RWPE1 (cell line): Measurements from ENCODE around the gene SUN2.

Experiments used
- CTCF ChIA-PET: fragments of 350-600 bp; sonication (Branson Sonifier 250); formaldehyde crosslinking; extraction: SDS; loops from one replicate; lab custom pipeline; 2021; lab: Yijun Ruan, JAX
- POLR2A ChIA-PET: fragments of 400-600 bp; formaldehyde crosslinking; extraction: SDS; loops from one replicate; lab custom pipeline; 2020; ENCODE audit warnings: antibody characterized with exemption; ENCODE audit not compliant: low non-redundant PET; lab: Yijun Ruan, JAX
- DNase-seq: peaks from one replicate; pipeline ENCODE4 v3.0.0; 2012; ENCODE audit warnings: low spot score
- H3K27ac ChIP-seq: fragments of 450-650 bp; 2 replicates; pipeline ENCODE4 v1.5.1; 2017
- TF ChIP-seq, protein P1 (sequence below): fragments of 450-650 bp; conservative IDR thresholded peaks from 2 replicates; pipeline ENCODE4 v1.5.1; 2017; ENCODE audit warnings: low read depth, mild to moderate bottlenecking

The SUN2 gene

DNA sequence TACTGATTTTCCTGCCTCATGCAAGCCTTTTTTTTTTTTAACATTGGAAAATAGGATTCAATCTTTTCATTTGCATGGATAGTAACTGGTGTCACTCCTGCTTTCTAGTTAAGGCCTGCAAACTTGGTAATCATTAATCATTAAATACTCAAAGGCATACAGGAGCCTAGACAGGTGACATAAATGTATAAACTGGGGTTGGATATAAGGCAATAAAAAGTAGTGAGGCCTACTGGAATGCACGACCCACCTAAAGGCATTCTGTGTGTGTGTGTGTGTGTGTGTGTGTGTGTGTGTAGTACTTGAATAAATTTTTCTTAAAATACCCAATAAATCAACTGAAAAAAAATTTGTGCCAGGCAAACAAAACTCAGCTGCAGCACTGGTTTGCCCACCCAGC lies 66.1 kb downstream of the SUN2 start:
- no peak for DNase-seq
- POLR2A ChIA-PET, result no interaction called here
- no peak overlapping the region for H3K27ac ChIP-seq
- TF ChIP-seq, protein P1, sequence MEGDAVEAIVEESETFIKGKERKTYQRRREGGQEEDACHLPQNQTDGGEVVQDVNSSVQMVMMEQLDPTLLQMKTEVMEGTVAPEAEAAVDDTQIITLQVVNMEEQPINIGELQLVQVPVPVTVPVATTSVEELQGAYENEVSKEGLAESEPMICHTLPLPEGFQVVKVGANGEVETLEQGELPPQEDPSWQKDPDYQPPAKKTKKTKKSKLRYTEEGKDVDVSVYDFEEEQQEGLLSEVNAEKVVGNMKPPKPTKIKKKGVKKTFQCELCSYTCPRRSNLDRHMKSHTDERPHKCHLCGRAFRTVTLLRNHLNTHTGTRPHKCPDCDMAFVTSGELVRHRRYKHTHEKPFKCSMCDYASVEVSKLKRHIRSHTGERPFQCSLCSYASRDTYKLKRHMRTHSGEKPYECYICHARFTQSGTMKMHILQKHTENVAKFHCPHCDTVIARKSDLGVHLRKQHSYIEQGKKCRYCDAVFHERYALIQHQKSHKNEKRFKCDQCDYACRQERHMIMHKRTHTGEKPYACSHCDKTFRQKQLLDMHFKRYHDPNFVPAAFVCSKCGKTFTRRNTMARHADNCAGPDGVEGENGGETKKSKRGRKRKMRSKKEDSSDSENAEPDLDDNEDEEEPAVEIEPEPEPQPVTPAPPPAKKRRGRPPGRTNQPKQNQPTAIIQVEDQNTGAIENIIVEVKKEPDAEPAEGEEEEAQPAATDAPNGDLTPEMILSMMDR, result no peak
- CTCF ChIA-PET, result no interaction called here

DNA sequence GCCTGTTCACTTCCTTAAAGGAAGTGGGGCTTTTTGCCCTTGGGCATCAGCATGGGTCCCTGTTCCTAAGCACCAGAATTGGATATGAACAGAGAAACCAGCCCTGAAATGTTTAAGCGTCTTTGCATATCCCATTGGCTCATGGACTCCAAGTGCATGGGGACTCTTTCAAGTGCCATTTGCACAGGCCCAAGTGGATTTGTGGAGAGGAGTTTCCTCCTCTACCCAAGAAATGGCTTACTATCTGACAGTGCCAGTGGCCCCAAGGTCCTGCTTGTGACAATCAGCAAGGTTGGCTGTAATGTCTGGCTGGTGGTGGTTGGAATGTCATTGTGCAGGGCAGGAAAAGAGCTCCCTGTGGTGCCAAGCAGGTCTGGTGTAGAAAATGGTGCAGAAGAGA lies 70.0 kb downstream of the SUN2 start:
- CTCF ChIA-PET, result no interaction called here
- H3K27ac ChIP-seq, result peak overlapping the region; percentile 31; the same call in 1 of the 2 replicates
- POLR2A ChIA-PET, result no interaction called here

DNA sequence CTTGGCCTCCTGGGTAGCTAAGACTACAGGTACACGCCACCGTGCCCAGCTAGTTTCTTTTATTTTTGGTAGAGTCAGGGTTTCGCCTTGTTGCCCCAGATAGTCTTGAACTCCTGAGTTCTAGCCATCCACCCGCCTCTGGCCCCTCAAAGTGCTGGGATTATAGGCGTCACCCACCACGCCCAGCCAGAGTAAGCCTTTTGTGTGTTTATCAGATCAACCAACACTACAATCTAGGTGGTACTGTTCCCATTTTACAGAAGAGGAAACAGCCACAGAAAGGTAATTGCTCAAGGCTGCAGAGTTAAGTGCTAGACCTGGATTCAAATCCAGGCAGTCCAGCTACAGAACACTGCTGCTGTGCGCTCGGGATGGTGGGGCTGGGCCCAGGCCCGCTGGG lies 70.9 kb downstream of the SUN2 start:
- TF ChIP-seq, protein P1, result no peak
- ChIA-PET CTCF (no interaction called here), POLR2A (interaction anchor here (0.7 kb wide), 1 partner anchor 613 kb away, joined by 11 read pairs; no protein-coding TSS in a partner anchor)
- DNase-seq, result no peak
- H3K27ac ChIP-seq, result no peak overlapping the region; the same call in 1 of the 2 replicates

More for the DNA sequence above, 70.0 kb downstream of the SUN2 start:
- TF ChIP-seq, protein P1, result no peak
- DNase-seq, result no peak
